K562 (cell line): ENCODE measurements around the gene TSPOAP1. TPM values are rescaled to one million over a fixed set of nuclear protein-coding genes. Genes with fewer than 3 reads are reported as not detected.

Experiments
- CXXC5 ChIP-seq: fragments of 250-450 bp; sonication (Bioruptor Pico); IDR thresholded peaks from 2 replicates; pipeline ENCODE4 v1.8.0; 2022; ENCODE audit warnings: inconsistent platforms, mild to moderate bottlenecking, moderate library complexity
- DPF2 ChIP-seq: fragments of 450-650 bp; IDR thresholded peaks from 2 replicates; pipeline ENCODE4 v1.6.1; 2016
- ETV1 ChIP-seq: fragments of 450-650 bp; conservative IDR thresholded peaks from 2 replicates; pipeline ENCODE4 v1.6.1; 2016; ENCODE audit warnings: missing genetic modification characterization, control low read depth, low read depth, missing compliant biosample characterization
- FOXJ2 ChIP-seq: fragments of 200-800 bp; sonication (Bioruptor generic); IDR thresholded peaks from 2 replicates; pipeline ENCODE4 v1.6.1; 2016; ENCODE audit warnings: missing genetic modification characterization, missing compliant biosample characterization
- GABPA ChIP-seq: fragments of 200-800 bp; sonication (Bioruptor generic); conservative IDR thresholded peaks from 2 replicates; pipeline ENCODE4 v1.6.1; 2016; ENCODE audit warnings: low read depth, missing genetic modification characterization, missing compliant biosample characterization
- HDGF ChIP-seq: fragments of 450-650 bp; IDR thresholded peaks from 2 replicates; pipeline ENCODE4 v1.6.1; 2016
- HMGN3 ChIP-seq: IDR thresholded peaks from 2 replicates; pipeline ENCODE4 v1.6.1; 2011; ENCODE audit warnings: borderline replicate concordance, low read depth, mild to moderate bottlenecking, mixed read lengths, low read length; ENCODE audit not compliant: insufficient read length; ENCODE audit errors: extremely low read depth
- HNRNPLL ChIP-seq: fragments of 200-400 bp; formaldehyde crosslinking; IDR thresholded peaks from 2 replicates; pipeline ENCODE4 v1.6.1; 2017; ENCODE audit warnings: low read length, low read depth, mild to moderate bottlenecking; ENCODE audit not compliant: poor library complexity, severe bottlenecking
- LCOR ChIP-seq: sonication (generic); formaldehyde crosslinking; IDR thresholded peaks from 2 replicates; pipeline ENCODE4 v1.8.0; 2022; ENCODE audit warnings: mild to moderate bottlenecking, missing genetic modification reagents
- MAFF ChIP-seq: IDR thresholded peaks from 2 replicates; pipeline ENCODE4 v1.6.1; 2012; ENCODE audit warnings: low read length, improper control_type of control experiment
- MAZ ChIP-seq, 2 experiments: fragments of 450-650 bp in 1 of 2; sonication (generic) in 1 of 2; formaldehyde crosslinking; IDR thresholded peaks in 1 of 2; conservative IDR thresholded peaks in 1 of 2; 2 replicates each; pipeline versions ENCODE4 v1.4.0 to v1.5.0; 2020; ENCODE audit warnings: mild to moderate bottlenecking in 1 of 2, missing genetic modification reagents in 1 of 2
- PTBP1 ChIP-seq: fragments of 200-400 bp; formaldehyde crosslinking; IDR thresholded peaks from 2 replicates; pipeline ENCODE4 v1.6.1; 2017; ENCODE audit warnings: low read depth, low read length
- RBBP5 ChIP-seq: fragments of 200-600 bp; sonication (generic); IDR thresholded peaks from 2 replicates; pipeline ENCODE4 v1.6.1; 2012; ENCODE audit warnings: borderline replicate concordance, mild to moderate bottlenecking, low read length, control low read depth, inconsistent platforms; ENCODE audit not compliant: insufficient read depth, poor library complexity, severe bottlenecking
- RBFOX2 ChIP-seq: fragments of 200-400 bp; formaldehyde crosslinking; IDR thresholded peaks from 2 replicates; pipeline ENCODE4 v1.6.1; 2017; ENCODE audit warnings: low read depth, mild to moderate bottlenecking, low read length, moderate library complexity
- SIRT6 ChIP-seq: IDR thresholded peaks from one replicate; pipeline ENCODE4 v1.6.1; 2012; ENCODE audit warnings: low read depth, mild to moderate bottlenecking, control low read depth, inconsistent platforms, low read length, moderate library complexity
- SREBF1 ChIP-seq: fragments of 150-350 bp; IDR thresholded peaks from 2 replicates; pipeline ENCODE4 v1.6.1; 2014; ENCODE audit warnings: antibody characterized with exemption, low read depth, low read length, borderline replicate concordance
- ZNF12 ChIP-seq: sonication (generic); formaldehyde crosslinking; IDR thresholded peaks from 2 replicates; pipeline ENCODE4 v1.4.0; 2020; ENCODE audit warnings: mild to moderate bottlenecking, missing genetic modification reagents
- ZNF316 ChIP-seq: fragments of 450-650 bp; IDR thresholded peaks from 2 replicates; pipeline ENCODE4 v1.6.1; 2016
- polyA plus RNA-seq, 8 experiments: library from polyadenylated mRNA; depleted of rRNA in 4 of 8; stranded (reverse) in 5 of 8; unstranded in 3 of 8; fragments of >200 nt; fragmentation: Nextera tagmentation in 2 of 8; fragmentation: Illumina TruSeq in 1 of 8; extraction: Ambion mirVana in 2 of 8; extraction: Trizol in 1 of 8; gene quantifications; 2 replicates each; pipeline versions ENCODE4 v1.2.1 to v1.2.3, GENCODE V29; 2011 to 2014; ENCODE audit warnings: inconsistent platforms in 1 of 8, missing spikeins in 1 of 8
- total RNA-seq, 7 experiments: library from RNA; depleted of rRNA in 6 of 7; stranded (reverse); fragments of >200 nt in 6 of 7; fragmentation: Illumina TruSeq in 2 of 7; extraction: Trizol in 2 of 7; gene quantifications; 2 replicates each; pipeline versions ENCODE4 v1.2.1 to v1.2.3, GENCODE V29; 2011 to 2021; ENCODE audit warnings: low replicate concordance in 1 of 7
- TF ChIP-seq, protein P1 (sequence below): fragments of 200-800 bp; sonication (Bioruptor generic); IDR thresholded peaks from 2 replicates; pipeline ENCODE4 v1.6.1; 2017; ENCODE audit warnings: missing genetic modification characterization, missing compliant biosample characterization
- TF ChIP-seq, protein P2 (sequence below): sonication (generic); formaldehyde crosslinking; IDR thresholded peaks from 2 replicates; pipeline ENCODE4 v1.8.1; 2023; ENCODE audit warnings: mild to moderate bottlenecking, missing genetic modification reagents
- TF ChIP-seq, protein P3 (sequence below), 3 experiments: fragments of 200-800 bp in 1 of 3; fragments of 250-450 bp in 1 of 3; fragments of 450-650 bp in 1 of 3; sonication (Bioruptor Pico) in 1 of 3; sonication (Bioruptor generic) in 1 of 3; formaldehyde crosslinking in 1 of 3; IDR thresholded peaks; 2 replicates each; pipeline versions ENCODE4 v1.6.1 to v1.8.0; 2016 to 2022; ENCODE audit warnings: mild to moderate bottlenecking in 2 of 3, missing genetic modification characterization in 2 of 3, missing compliant biosample characterization in 1 of 3, moderate library complexity in 1 of 3

TSPOAP1 gene
- total and polyA plus RNA-seq, 9 of the 15 experiments (the other 6 are each of a cell fraction or from before 2014, with no cell fraction given) = 0.87 to 3.9 (median 1.8) TPM; not detected in 2

- peak; percentile 45 for TF ChIP-seq HNRNPLL
- TF ChIP-seq DPF2 = 0 out of 2 replicates have a peak, but pooled peaks have one; percentile 11
- TF ChIP-seq SIRT6 = peak; percentile 29
- TF ChIP-seq, protein P1, sequence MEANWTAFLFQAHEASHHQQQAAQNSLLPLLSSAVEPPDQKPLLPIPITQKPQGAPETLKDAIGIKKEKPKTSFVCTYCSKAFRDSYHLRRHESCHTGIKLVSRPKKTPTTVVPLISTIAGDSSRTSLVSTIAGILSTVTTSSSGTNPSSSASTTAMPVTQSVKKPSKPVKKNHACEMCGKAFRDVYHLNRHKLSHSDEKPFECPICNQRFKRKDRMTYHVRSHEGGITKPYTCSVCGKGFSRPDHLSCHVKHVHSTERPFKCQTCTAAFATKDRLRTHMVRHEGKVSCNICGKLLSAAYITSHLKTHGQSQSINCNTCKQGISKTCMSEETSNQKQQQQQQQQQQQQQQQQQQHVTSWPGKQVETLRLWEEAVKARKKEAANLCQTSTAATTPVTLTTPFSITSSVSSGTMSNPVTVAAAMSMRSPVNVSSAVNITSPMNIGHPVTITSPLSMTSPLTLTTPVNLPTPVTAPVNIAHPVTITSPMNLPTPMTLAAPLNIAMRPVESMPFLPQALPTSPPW = peak; percentile 77
- no peak for TF ChIP-seq HDGF
- TF ChIP-seq RBBP5 = peak; percentile 38
- no peak for TF ChIP-seq SREBF1
- TF ChIP-seq ETV1 (tag) = peak; percentile 48
- no peak for TF ChIP-seq FOXJ2 (tag)
- peak; percentile 87 for TF ChIP-seq RBFOX2
- peak; percentile 39 for TF ChIP-seq GABPA (tag)
- TF ChIP-seq, protein P2, sequence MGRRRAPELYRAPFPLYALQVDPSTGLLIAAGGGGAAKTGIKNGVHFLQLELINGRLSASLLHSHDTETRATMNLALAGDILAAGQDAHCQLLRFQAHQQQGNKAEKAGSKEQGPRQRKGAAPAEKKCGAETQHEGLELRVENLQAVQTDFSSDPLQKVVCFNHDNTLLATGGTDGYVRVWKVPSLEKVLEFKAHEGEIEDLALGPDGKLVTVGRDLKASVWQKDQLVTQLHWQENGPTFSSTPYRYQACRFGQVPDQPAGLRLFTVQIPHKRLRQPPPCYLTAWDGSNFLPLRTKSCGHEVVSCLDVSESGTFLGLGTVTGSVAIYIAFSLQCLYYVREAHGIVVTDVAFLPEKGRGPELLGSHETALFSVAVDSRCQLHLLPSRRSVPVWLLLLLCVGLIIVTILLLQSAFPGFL = 0 out of 2 replicates have a peak, but pooled peaks have one; percentile 5
- peak; percentile 92; the same call in 1 of the 2 replicates for TF ChIP-seq LCOR
- peak; percentile 82 for TF ChIP-seq HMGN3
- peak; percentile 75 for TF ChIP-seq ZNF316
- peak; percentile 57 to 90; a peak in 3 of 4 replicates for TF ChIP-seq MAZ (CRISPR knock-in tag; conservative IDR thresholded peaks at IDR 0.05 in 1 of 2, IDR thresholded peaks at IDR 0.05 in 1 of 2)
- TF ChIP-seq PTBP1 = no peak
- 0 out of 2 replicates have a peak, but pooled peaks have one; percentile 11 for TF ChIP-seq ZNF12
- TF ChIP-seq, protein P3, sequence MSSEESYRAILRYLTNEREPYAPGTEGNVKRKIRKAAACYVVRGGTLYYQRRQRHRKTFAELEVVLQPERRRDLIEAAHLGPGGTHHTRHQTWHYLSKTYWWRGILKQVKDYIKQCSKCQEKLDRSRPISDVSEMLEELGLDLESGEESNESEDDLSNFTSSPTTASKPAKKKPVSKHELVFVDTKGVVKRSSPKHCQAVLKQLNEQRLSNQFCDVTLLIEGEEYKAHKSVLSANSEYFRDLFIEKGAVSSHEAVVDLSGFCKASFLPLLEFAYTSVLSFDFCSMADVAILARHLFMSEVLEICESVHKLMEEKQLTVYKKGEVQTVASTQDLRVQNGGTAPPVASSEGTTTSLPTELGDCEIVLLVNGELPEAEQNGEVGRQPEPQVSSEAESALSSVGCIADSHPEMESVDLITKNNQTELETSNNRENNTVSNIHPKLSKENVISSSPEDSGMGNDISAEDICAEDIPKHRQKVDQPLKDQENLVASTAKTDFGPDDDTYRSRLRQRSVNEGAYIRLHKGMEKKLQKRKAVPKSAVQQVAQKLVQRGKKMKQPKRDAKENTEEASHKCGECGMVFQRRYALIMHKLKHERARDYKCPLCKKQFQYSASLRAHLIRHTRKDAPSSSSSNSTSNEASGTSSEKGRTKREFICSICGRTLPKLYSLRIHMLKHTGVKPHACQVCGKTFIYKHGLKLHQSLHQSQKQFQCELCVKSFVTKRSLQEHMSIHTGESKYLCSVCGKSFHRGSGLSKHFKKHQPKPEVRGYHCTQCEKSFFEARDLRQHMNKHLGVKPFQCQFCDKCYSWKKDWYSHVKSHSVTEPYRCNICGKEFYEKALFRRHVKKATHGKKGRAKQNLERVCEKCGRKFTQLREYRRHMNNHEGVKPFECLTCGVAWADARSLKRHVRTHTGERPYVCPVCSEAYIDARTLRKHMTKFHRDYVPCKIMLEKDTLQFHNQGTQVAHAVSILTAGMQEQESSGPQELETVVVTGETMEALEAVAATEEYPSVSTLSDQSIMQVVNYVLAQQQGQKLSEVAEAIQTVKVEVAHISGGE (CRISPR knock-in tag; IDR thresholded peaks at IDR 0.05) = peak in 1 of 3 experiments; percentile 28; a peak in 1 of 6 replicates
- peak; percentile 54; the same call in 1 of the 2 replicates for TF ChIP-seq MAFF
- TF ChIP-seq CXXC5 = no peak; the same call in 1 of the 2 replicates
Measured at GRCh38 chr17:58330997-58331814, 2.6 kb upstream of the TSPOAP1 start (continued).
